ENCODE results near the gene ABTB2.

DNA sequence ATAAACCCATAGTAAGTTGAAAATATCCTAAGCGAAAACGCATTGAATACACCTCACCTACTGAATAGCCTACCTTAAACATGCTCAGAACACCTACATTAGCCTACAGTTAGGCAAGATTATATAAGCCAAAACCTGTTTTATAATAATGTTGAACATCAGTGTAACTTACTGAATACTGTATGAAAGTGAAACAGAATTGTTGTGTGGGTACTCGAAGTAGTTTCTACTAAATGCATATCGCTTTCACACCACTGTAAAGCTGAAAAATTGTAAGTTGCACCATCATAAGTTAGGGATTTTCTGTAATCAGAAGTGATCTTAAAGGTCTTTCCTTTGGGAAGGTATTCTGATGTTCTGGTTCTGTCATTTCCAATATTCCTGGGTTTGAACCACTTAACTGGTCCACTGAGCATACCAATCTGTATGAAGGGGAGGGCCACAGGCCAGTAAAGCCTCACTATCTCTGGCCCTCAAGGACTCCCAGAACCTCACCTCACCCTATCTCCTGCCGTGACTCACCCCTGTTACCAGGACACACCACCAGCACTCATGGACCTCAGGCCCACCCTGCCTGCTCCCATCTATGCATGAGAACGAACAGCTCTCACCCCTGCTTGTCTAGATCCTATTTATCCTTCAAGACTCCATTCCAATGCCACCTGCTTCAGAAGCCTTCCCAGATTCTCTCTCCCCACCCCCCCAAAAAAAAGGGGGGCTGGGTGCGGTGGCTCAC is 182.4 kb downstream of the ABTB2 start:
- no peak for TF ChIP-seq EZH2 (IDR thresholded peaks at IDR 0.05; ENCODE audit: insufficient read depth, poor library complexity, severe bottlenecking)
- TF ChIP-seq EZH2phosphoT487 (IDR thresholded peaks at IDR 0.05; ENCODE audit: insufficient read depth, low read depth), result no peak

Measured in GM23248 (cell line).